Hematopoietic multipotent progenitor cell (in vitro differentiated cells): ENCODE measurements around the gene CCN5. TPM values are rescaled to one million over a fixed set of nuclear protein-coding genes. Genes with fewer than 3 reads are reported as not detected.
A peak's percentile ranks its signal among the peaks of the same experiment; 100 is the strongest.

Experiments
- DNase-seq, 3 donors: peaks; one replicate each; pipeline ENCODE4 v3.0.0-alpha.2; 2011 to 2015; ENCODE audit warnings: low read depth in 2 of 3, low spot score in 2 of 3
- total RNA-seq: library from RNA; depleted of rRNA; stranded (reverse); fragments of >200 nt; gene quantifications from one replicate; pipeline ENCODE4 v1.2.3, GENCODE V29; 2012

CCN5 gene
- total RNA-seq, 1 donor = under 0.01 TPM

DNA sequence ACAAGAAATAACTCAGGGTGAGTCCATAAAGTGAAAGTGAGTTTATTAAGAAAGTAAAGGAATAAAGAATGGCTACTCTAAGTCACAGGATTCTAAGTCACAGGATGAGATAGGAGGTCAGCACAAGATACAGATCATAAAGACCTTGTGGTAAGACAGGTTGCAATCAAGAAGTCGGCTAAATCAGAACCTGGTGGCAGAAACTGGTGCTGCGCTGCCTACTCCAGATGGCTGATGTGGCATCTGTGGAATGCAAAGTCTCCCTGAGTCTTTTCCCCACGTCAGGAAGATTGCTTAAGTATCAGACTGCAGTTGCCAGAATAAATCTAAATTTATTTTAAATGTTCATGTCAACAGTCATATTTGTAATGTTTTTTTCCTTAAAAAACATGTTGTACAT, 19.8 kb downstream of the CCN5 start:
- DNase-seq = no peak

DNA sequence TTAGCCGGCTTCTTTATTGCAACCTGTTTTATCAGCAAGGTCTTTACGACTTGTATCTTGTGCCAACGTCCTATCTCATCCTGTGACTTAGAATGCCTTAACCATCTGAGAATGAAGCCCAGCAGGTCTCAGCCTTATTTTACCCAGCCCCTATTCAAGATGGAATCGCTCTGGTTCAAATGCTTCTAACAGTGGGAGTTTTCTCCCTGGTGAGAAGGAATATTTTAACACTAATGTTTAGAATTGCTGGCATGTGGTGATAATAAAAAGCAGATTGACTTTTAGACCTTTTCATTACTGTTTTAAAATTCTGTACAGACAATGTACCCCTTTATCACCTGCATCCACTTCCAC, 20.6 kb downstream of the CCN5 start:
- DNase-seq = no peak

DNA sequence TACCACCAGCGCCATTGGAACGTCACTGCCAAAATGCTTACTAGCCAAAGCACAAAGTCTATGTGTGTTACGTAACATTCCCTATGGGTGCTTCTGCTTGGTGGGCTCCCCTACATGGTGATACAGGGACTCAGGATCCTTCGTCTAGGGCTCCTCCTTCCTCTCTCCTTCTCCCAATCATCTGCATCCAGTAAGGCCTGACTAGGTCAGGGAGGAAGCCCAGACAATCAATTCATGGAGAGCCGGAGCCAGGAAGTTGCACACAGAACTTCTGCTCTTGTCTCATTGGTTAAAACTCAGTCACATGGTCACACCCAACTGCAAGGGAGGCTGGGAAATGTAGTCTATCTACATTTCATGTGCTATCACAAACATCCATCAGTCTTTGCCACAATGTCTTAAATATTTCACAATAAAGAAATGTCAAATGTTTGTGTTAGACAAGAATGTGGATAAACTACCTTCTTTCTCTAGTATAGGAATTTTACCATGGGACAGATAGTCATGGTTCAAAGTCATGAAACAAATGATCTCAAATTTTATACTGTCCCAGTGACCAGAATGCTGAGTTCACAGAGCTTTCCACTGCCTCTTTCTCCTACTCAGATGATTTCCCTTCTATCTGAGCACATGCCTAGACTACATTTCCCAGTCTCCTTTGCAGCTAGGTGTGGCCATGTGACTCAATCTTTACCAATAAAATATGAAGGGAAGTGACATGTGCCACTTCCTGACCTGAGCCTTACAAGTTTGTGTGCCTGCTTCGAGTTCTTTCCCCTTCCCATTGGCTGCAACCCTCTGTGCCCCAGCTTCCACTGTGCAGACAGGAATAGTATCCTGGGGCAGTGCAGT, 21.2 kb downstream of the CCN5 start:
- DNase-seq = peak in 2 of 3 donors; percentile 72 to 84

DNA sequence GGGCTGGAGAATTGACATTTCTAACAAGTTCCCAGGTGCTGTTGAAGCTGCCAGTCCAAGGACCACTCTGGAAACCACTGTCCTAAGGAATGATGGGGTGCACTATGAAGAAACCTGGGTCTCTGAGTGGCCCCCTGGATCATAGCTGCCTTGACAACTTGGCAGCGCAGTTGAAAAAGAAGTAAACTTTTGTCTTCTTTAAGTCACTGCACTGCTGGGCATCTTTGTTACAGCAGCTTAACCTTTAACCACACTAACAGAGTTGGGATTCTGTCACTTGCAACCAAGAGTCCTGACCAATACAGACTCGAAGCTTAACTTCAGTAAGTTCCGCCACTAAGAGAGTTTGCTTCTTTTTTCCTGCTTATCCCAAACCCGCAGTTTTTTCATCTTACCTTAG, 21.9 kb downstream of the CCN5 start:
- no peak for DNase-seq

DNA sequence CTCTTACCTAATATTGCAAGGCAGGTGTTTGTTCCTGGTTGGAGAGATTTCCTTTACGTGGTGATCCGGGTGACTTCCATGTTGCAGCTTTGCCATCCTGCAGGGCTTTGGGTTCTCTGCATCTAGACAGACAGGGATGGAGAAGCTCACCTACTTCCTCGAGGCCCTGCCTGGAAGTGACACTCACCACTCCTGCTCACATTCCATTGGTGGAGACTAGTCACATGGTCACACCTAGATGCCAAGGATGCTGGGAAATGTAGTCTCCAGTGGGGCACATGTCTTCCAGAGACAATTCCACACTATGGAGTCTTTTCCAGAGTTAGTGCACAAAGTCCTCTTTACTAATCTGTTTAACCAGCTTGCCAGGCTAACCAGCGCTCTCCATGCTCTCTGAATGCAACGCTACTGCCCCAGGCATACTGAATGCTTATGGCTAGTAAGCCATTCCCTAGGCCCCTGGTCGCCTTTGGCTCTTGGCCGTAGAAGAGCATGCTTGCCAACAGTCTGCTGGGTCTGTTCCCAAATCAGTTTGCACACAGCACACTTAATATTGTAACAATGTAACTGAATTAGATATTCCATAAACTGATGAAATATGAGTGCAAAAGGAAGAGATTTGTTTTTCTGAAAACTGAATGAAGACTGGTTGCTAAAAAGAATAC, 23.8 kb downstream of the CCN5 start:
- DNase-seq = peak in 2 of 3 donors; percentile 73 to 83

DNA sequence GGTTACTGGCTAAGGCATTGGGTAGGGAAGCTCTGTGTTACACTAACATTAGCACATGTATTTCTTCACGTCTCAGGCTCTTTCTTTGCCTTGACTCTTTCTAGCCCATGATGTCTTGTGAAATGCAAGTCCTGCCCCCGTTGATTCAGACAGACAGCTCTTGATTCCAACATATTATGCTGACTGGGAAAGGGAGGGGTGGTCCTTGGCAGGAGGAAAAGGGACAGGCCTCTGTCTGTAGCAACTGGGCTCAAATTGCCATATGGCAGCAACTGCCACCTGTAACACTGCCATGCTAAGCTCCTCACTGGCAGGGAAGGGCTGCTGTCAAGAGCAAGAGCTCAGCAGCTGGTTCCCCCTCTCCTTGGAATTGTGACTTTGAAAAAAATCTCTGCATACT, 24.8 kb downstream of the CCN5 start:
- DNase-seq = no peak

DNA sequence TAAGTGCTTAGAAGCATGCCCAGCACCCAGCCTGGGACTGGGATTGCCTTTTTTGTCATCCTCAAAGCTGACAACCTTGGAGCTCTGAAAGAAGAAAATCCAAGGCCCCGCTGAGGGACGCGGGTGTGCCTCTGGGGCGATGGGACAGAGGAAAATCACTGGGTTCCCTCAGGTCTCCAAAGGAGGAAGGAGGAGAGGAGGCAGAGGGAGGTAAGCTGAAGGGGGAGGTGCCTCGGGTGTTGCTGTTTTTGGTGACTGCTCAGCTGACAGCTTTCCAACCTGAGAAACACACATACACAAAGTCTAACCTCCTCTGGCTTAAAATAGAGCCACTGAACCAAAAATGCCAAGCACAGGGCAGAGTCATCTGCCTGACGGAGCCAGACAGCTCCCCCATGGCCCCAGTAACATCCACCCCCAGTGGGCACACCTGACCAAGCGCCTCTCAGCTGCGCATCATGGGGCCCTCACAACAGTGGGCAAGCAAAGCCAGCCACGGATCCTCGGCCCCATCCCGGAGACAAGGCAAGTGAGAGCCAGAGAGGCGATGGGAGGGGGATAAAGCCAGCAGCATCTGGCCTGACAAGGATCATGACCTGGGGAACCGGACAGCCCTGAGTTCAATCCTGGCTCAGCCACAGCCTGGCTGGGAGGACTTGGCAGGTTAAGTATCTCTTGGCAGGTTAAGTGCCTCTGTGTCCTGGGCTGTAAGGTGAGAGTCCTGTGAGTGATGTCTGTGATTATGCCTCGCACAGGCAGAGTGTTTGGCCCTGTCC, 27.3 kb downstream of the CCN5 start:
- DNase-seq = no peak

DNA sequence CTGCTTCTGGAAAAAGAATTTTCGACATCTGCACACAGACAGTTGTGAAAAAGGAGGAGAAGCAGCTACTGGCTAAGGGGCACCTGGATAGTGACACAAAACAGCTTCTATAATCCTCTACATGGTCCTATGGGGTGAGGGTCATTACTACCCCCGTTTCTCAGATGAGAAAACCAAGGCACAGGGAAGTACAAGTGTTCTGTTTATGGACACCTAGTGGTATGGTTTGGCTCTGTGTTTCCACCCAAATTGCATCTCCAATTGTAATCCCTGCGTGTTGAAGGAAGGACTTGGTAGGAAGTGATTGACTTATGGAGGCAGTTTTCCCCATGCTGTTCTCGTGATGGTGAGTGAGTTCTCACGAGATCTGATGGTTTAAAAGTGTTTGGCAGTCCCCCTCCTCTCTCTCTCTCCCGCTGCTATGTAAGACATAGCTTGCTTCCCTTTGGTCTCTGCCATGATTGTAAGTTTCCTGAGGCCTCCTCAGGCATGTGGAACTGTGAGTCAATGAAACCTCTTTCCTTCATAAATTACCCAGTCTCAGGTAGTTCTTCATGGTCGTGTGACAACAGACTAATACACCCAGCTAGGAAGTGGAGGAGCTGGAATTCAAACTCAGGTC, 28.0 kb downstream of the CCN5 start:
- no peak for DNase-seq

DNA sequence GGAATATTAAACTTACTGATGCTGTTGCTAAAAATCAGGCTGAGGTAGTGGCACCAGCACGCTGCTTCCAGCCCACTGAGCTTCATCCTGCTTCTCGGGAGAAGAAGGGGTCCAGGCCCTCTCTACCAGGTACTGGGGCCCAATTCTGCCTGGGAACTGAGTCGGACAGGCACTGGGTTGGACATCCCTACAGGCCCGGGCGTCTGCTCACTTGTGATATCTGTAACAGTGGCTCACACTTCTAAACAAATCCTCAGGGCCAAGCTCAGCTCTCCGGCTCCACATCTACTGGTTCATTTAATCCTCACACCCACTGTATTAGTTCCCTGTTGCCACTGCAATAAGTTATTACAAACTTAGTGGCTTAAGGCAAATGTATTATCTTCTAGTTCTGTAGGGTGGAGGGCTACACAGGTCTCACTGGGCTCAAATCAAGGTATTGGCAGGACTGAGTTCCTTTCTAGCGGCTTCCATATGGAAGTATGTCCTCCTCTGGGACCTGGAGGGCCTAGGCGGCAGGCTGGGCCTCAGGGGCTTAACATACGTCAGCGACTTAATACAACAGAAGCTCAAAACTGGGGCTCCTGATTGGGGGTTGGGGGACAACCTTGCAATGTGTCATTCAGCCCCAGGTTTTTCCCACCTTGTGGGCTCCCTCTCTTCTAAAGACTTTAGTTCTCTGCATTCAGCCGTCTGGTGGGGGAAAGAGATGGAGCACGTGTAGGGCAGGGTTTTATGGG, 28.9 kb downstream of the CCN5 start:
- DNase-seq = no peak

DNA sequence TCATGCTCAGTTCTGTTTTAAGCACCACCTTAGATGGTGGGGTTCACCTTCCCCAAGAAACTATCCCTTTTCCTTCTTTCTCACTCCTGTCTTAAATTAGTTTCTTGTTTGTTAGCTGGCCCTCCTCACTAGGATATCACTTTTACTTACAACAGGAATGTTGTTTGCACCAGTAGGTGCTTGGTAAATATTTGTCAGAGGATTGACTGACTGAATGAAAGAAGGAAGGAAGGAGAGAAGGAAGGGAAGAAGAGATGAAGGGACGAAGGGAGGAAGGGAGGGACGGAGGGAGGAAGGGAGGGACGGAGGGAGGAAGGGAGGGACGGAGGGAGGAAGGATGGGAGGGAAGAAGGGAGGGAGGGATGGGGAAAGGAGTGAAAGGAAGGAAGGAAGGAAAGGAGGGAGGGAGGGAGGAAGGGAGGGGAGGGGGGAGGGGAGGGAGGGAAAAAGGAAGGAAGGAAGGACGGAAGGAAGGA, 30.0 kb downstream of the CCN5 start:
- no peak for DNase-seq

DNA sequence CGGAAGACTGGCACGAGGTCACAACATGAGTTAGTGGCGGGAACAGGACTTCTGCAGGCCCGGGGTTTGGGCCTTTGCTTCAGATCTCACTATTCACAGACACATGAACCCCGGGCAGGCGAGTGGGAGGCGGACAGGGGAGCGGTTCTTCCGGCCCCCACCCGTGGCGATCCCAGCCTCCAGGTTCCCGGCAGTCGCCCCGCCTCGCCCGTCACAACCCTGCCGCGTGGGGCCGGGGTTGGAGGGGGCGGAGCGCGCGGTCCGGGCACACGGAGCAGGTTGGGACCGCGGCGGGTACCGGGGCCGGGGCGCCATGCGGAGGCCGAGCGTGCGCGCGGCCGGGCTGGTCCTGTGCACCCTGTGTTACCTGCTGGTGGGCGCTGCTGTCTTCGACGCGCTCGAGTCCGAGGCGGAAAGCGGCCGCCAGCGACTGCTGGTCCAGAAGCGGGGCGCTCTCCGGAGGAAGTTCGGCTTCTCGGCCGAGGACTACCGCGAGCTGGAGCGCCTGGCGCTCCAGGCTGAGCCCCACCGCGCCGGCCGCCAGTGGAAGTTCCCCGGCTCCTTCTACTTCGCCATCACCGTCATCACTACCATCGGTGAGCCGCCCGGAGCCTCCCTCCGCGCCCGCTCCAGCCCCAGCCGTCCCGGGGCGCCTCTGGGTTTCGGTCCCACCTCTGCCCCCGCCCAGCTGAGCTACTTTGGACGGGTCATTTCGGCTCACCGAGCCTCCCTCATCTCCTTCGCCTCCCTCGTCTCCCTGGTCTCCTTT, 30.6 kb downstream of the CCN5 start, which contains the start of gene KCNK15:
TSS of gene KCNK15 (plus strand) at position 268 of the 769 bp plus-strand sequence. CDS start at position 314, 46 bp downstream.
- peak in 1 of 3 donors; percentile 20 for DNase-seq

DNA sequence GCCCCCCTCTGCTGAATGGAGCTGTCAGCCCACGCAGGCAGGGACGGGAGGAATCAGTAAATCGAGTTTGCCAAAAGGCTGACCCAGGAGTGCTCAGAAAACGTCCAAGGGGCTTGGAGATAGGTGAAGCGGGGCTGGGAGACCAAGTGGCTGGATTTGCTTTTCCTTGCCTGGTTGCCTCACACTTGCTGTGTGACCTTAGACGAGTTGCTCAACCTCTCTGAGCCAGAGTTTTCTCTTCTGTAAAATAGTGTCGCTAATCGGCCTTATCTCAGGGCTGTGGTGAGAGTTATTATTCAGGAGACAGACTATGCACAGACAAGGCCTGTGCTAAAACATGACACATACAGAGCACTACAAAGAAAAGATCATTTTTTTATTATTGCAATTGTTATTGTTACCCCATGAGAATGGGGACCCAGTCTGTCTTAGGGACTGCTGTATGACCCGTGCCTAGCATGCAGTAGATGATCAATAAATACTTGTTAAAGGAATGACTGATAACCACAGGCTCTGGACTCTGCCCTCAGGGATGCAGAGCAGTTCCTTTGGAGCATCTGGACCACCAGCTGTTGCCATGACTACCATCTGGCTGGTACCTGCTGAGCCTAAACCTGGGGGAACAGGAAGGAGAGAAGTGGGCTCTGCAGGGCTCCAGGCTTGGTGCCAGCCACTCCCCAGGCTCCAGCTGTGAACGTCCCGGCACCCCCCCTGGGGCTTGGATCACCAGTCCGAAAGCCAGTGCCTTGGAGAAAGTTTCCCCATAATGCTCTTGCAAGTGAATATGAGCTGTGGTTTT, 31.4 kb downstream of the CCN5 start:
- DNase-seq = no peak

DNA sequence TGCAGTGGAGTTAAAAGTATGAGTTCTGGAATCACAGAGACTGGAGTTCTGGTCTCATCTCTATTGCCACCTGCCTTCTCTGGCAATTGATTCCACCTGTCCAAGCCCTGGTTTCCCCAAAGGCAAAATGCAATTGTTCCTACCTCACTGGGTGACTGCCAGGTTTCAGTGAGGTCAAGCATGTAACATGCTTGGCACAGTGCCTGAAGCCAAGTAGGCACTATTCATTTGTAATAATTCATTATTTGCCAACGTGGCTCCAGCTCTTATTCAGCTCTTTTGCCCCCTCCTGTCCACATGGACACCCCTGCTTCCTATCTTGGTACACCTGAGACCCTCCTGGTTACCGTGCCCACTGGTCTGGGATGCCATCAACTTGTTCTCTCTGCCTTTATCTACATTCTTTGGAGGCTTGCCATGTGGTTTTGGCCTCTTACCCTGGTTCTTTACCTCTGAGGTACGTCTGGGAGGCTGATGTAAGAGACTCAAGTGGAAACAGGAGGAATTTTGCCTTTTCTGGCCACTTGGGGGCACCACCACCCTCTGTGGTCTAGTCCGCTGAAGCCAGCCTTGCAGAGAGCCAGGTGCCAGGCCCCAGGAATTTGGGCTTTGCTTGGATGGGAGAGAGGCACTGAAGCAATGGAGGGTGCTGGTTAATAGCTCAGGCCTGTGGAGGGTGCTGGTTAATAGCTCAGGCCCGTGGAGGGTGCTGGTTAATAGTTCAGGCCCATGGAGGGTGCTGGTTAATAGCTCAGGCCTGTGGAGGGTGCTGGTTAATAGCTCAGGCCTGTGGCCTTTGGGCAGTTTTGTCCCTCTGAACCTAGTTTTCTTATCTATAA, 32.2 kb downstream of the CCN5 start:
- peak in 2 of 3 donors; percentile 65 to 78 for DNase-seq

DNA sequence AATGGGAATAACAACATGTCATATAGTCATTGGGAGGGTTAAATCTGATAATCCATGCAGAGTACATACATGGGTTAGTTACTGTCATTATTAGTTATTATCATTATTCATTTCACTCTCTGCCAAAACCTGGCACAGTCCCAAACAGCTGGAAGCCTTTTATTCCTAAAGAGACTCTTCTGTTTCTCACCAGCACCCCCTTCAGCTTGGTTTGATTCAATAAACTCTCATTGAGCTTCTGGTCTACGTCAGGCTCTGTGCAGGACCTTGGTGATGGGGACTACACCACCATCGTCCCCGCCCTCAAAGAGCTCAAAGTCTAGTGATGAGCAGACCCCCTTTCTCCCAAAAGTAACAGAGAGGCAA, 32.8 kb downstream of the CCN5 start:
- DNase-seq = no peak

DNA sequence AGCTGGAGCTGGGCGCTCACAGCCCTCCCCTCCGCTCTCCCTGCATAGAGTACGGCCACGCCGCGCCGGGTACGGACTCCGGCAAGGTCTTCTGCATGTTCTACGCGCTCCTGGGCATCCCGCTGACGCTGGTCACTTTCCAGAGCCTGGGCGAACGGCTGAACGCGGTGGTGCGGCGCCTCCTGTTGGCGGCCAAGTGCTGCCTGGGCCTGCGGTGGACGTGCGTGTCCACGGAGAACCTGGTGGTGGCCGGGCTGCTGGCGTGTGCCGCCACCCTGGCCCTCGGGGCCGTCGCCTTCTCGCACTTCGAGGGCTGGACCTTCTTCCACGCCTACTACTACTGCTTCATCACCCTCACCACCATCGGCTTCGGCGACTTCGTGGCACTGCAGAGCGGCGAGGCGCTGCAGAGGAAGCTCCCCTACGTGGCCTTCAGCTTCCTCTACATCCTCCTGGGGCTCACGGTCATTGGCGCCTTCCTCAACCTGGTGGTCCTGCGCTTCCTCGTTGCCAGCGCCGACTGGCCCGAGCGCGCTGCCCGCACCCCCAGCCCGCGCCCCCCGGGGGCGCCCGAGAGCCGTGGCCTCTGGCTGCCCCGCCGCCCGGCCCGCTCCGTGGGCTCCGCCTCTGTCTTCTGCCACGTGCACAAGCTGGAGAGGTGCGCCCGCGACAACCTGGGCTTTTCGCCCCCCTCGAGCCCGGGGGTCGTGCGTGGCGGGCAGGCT, 35.1 kb downstream of the CCN5 start:
- DNase-seq = peak in 1 of 3 donors; percentile 58

DNA sequence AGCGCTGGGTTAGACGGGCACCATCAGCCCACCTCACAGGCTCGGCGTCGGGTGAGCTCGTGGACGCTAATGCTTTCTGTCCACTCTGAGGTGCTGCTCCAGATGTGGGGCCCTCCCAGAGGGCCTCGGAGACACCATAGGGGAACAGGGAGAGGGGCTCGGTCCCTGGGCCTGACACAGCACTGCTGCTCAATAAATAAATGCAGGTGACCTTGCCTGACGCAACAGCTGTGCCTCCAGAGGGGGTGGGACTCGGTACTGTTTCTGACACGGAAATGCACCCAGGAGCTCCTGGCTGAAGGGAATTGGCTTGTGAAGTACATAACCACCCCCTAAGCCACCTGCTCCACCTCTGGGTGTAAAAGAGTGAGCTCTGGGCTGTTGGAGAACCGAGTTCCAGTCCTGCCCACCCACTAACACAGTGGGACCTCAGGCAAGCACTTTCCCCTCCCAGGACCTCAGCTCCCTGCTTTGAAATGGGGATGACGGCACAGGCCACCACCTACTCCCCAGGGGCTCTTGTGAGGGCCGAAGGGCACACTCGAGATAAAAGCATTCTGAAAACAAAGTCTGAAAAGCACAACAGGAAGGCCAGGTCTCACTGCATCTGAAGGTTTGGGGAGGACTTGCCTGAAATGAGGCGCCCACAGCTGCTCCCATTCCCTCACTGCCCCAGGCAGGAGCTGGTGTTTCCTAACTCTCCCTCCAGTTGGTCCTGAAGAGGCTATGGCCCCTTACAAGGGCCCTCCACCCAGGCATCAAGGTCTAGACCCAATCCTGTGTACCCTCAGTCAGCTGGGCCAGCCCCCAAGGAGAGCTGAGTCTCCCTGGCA, 37.1 kb downstream of the CCN5 start:
- no peak for DNase-seq
